ENCODE measurements around the gene SPAG5. TPM values are rescaled to one million over a fixed set of nuclear protein-coding genes. Genes with fewer than 3 reads are reported as not detected.

SPAG5 gene
- total RNA-seq, 2 experiments from 2014 or later: 151 to 197 TPM

DNA sequence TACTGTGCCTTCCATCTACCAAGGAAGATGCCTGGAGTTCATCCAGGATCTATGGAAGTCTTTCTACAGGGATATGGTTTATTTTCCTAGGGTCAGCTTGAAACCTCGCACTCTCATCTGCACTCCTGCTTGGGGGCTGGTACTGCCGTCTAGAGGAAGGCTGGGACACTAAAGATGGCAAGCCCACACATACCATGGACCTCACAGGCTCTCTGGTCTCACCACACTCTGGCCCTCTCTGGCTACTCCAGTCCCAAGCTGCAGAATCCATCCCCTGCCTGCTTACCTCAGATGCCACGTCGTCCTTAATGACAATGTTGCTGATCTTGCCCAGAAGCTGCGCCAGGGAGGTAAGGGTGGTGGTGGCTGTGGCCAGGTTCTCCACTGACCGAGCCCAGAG, 44.3 kb downstream of the SPAG5 start:
- CTCF ChIA-PET: interaction anchor here (1.8 kb wide), 1 partner anchor 16 kb away, joined by 10 read pairs; no protein-coding TSS in a partner anchor
- DNase-seq: no peak
- H3K27me3 Mint-ChIP-seq: no peaks in the 10 kb centered on the region
- no peak for ATAC-seq
- no peaks in the 10 kb centered on the region for H3K9me3 Mint-ChIP-seq (ENCODE audit: low read depth)
- H3K4me3 Mint-ChIP-seq: no peak overlapping the region
- H3K36me3 Mint-ChIP-seq: peaks cover 39% of the 10 kb centered on the region
- no peak overlapping the region for H3K27ac Mint-ChIP-seq
- peaks cover 37% of the 10 kb centered on the region for H3K4me1 Mint-ChIP-seq

DNA sequence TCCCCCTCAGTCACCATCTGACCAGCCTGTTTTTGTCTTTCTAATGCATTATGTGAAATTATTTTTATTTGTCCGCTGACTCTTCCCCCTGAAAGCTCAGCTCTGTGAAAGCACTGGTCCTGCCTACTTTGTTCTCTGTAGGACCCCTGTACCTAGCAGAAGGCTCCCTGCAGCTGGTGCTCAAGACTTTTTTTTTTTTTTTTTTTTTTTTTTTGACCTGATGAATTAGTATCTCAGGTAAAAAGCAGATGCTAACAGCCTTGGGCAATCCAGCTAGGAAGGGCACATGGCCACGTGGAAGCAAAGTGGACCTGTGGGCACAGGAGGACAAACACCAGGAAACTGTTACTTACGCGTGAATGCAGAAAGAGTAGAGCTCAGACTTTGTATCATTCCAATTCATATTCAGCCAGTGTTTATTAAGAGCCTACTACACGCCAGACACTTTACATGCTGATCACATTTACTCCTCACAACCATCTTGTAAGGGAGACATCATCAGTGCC, 45.8 kb downstream of the SPAG5 start:
- Mint-ChIP-seq H3K4me1 (peaks cover 45% of the 10 kb centered on the region), H3K36me3 (peaks cover 33% of the 10 kb centered on the region)
- ATAC-seq: no peak

DNA sequence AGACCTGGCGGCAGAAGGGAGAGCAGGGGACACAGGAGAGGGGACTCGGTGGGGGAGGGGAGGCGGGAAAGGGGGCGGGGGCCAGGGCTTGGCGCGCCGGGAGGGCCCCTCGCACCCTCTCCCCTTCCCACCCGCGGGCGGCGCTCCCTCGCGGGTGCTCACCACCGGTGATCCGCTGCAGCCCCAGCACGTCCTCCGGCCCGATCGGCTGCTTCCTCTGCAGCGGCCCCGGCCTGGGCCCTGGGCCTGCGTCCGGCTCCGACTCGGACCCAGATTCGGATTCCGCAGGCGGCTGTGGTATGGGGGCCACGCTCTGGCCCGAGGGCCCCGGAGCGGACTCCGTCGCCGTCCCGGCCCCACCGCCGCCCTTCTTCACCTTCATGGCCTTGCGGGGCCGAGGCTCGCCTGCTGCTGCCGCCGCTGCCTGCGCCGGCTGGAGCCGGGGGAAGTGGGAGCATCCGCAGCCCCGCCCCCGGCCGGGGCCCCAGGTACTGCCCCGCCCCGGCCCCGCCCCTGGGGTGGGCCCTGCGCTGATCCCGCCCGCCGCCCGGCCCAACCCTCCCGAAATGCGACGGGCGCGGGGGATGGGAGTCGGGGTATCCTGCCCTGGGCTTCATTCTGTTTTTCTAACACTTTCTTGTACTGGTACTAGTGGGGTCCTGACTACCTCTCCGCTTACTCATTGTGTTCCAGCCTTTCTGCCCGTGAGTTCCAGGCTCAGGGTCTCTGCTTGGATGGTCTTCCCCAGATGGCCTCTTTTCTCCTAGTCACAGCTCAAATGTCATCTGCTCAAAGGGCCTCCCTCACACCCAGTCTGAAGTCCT, 46.4 kb downstream of the SPAG5 start, which contains the start of gene UNC119:
Gene UNC119 (minus strand): TSS at position 449 of the 824 bp plus-strand sequence. CDS start 67 bp downstream, at position 382.
- H3K4me1 Mint-ChIP-seq: peaks cover 43% of the 10 kb centered on the region

More for the DNA sequence above, 45.8 kb downstream of the SPAG5 start:
- DNase-seq: no peak
- Mint-ChIP-seq H3K4me3 (peak overlapping the region; percentile 78), H3K9me3 (ENCODE audit: low read depth) (no peaks in the 10 kb centered on the region), H3K27ac (peak overlapping the region; percentile 41), H3K27me3 (no peaks in the 10 kb centered on the region)
- CTCF ChIA-PET: interaction anchor here (0.7 to 1.8 kb wide), 4 partner anchors 17 to 136 kb away, joined by 3 to 10 read pairs (median 5); no protein-coding TSS in a partner anchor

DNA sequence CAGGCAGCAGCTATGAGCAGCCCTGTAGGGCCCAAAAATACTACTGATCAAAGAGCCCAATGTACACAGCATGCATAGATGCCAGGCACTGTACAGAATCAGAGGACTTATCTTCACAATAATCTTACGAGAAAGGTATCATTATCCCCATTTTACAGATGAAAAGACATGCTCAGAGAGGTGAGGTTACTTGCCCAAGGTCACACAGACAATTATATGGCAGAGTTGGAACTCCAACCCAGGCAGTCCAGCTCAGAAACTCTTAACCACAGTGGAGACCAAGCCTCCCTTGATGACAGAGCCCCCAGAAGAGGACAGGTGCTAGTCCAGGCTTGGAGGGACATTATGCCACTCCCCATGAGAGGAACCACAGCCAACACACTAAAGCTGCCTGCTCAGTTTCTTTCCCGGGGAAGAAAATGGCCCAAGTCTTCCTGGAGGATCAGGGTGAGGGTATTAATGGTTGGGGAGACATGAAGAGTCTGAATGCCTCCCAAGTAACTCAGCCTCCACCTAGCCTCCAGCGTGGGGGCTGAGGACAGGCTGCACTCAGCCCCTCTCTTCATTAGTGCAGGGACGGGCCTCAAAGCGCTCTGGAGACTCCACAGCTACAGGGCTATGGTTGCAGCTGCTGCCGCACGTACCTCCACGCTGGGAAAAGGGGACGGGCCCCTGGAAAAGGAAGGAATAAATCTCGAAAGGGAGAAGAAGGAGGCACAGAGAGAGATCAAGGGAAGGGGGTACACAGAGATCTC, 47.2 kb downstream of the SPAG5 start:
- H3K4me3 Mint-ChIP-seq: peak overlapping the region; percentile 78

More for the DNA sequence above, 46.4 kb downstream of the SPAG5 start, which contains the start of gene UNC119:
- peak within 1 kb of the TSS; percentile 78 for H3K4me3 Mint-ChIP-seq
- H3K27ac Mint-ChIP-seq: peak within 1 kb of the TSS; percentile 71
- no peaks in the 10 kb centered on the region for H3K9me3 Mint-ChIP-seq (ENCODE audit: low read depth)
- DNase-seq (peak; percentile 84), ATAC-seq (peak; percentile 88)
- peaks cover 35% of the 10 kb centered on the region for H3K36me3 Mint-ChIP-seq
- no peaks in the 10 kb centered on the region for H3K27me3 Mint-ChIP-seq
- CTCF ChIA-PET: interaction anchor here (1.0 to 2.1 kb wide), 2 partner anchors 19 to 20 kb away, joined by 3 to 11 read pairs; partner anchors contain the start of gene PIGS

DNA sequence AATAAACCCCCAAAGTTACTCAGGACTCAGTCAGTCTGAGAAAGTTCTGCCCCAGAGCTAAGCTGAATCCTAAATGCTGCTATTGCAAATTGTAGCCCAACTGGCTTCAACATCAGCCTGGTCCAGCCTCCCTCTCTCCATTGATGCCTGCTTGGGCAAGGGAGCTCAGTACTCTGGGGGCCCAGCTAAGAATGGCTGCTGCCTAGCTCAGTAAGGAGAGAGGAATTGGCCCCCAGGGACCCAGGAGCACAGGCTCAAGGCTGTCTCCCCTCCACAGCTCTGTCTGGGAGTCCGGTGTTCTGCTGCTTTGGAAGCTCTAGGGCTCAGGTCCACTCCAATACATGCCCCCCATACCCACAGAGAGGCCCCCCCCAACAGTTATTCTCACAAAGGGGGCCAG, 48.0 kb downstream of the SPAG5 start:
- ATAC-seq: no peak
- Mint-ChIP-seq H3K4me1 (peaks cover 43% of the 10 kb centered on the region), H3K27ac (peak overlapping the region; percentile 18), H3K9me3 (ENCODE audit: low read depth) (no peaks in the 10 kb centered on the region), H3K4me3 (peak overlapping the region; percentile 78), H3K27me3 (no peaks in the 10 kb centered on the region), H3K36me3 (peaks cover 22% of the 10 kb centered on the region)
- DNase-seq: no peak
- CTCF ChIA-PET: interaction anchor here (0.7 to 5.1 kb wide), 9 partner anchors 10 to 177 kb away, joined by 3 to 28 read pairs (median 4); partner anchors contain the start of genes ALDOC and PIGS

More for the DNA sequence above, 47.2 kb downstream of the SPAG5 start:
- CTCF ChIA-PET: interaction anchor here (0.8 to 5.1 kb wide), 6 partner anchors 19 to 176 kb away, joined by 3 to 28 read pairs (median 4); partner anchors contain the start of genes ALDOC and PIGS
- no peak for ATAC-seq
- no peaks in the 10 kb centered on the region for H3K9me3 Mint-ChIP-seq (ENCODE audit: low read depth)
- peak overlapping the region; percentile 71 for H3K27ac Mint-ChIP-seq
- no peaks in the 10 kb centered on the region for H3K27me3 Mint-ChIP-seq
- H3K4me1 Mint-ChIP-seq: peaks cover 43% of the 10 kb centered on the region
- no peak for DNase-seq
- peaks cover 29% of the 10 kb centered on the region for H3K36me3 Mint-ChIP-seq

GRCh38 chr17:28549236-28550132, 49.3 kb downstream of the SPAG5 start:
- CTCF ChIA-PET: interaction anchor here (0.9 to 5.1 kb wide), 15 partner anchors 9 to 232 kb away, joined by 3 to 28 read pairs (median 5); partner anchors contain the start of genes ALDOC, PIGS, POLDIP2 and SARM1
- Mint-ChIP-seq H3K27ac (peak overlapping the region; percentile 87), H3K4me3 (no peak overlapping the region), H3K4me1 (peaks cover 43% of the 10 kb centered on the region), H3K27me3 (no peaks in the 10 kb centered on the region), H3K9me3 (ENCODE audit: low read depth) (no peaks in the 10 kb centered on the region), H3K36me3 (peaks cover 14% of the 10 kb centered on the region)
- DNase-seq (peak; percentile 87), ATAC-seq (peak; percentile 70)

- H3K4me1 Mint-ChIP-seq: peaks cover 43% of the 10 kb centered on the region
- ATAC-seq: no peak
- no peaks in the 10 kb centered on the region for H3K9me3 Mint-ChIP-seq (ENCODE audit: low read depth)
- no peak for DNase-seq
- H3K4me3 Mint-ChIP-seq: no peak overlapping the region
- CTCF ChIA-PET: interaction anchor here (0.7 to 5.1 kb wide), 15 partner anchors 12 to 201 kb away, joined by 3 to 28 read pairs (median 3); partner anchors contain the start of genes ALDOC, PIGS, POLDIP2 and SARM1
- H3K27ac Mint-ChIP-seq: peak overlapping the region; percentile 87
- H3K27me3 Mint-ChIP-seq: no peaks in the 10 kb centered on the region
- H3K36me3 Mint-ChIP-seq: peaks cover 6% of the 10 kb centered on the region
These were observed 50.3 kb downstream of the SPAG5 start for GRCh38 chr17:28548417-28549130.

DNA sequence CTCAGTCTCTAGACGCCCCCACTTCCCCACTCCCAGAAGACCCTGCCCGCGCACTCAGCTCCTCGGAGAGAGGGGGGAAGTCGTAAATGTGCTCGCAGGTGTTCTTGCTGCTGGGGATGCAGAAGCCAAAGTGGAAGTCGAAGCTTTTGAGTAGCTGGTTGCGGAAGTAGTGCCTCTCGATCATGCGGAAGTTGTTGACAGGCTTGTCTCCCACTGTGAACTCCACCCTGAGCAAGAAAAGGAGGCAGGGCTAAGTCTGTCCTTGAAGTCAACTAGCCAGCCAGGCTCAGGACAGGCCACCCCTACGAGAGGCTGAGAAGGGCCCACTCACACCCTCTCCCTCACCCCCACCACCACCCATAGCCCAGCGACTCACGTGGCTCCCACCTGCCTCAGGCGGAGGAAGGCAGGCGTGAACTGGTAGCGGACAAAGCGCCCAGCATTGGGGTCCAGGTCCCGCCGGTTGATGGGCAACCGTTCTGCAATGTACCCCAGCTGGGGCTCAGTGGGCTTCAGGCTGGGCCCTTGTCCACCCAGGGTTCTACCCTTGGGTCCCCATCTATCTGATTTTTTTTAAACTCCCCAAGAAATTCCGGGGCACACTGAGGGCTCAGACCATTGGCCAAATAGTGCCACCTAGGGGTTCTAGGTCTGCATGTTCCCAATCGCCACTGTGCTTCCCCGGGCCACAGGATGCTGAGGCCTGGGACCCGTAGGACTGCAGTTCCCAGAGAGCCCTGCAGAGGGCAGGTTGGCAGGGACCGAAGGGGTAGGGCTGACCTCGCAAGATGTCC, 51.0 kb downstream of the SPAG5 start:
- Mint-ChIP-seq H3K36me3 (peaks cover 3% of the 10 kb centered on the region), H3K27me3 (no peaks in the 10 kb centered on the region), H3K4me3 (no peak overlapping the region), H3K27ac (peak overlapping the region; percentile 87), H3K9me3 (ENCODE audit: low read depth) (no peaks in the 10 kb centered on the region), H3K4me1 (peaks cover 41% of the 10 kb centered on the region)
- peak; percentile 81 for DNase-seq
- ATAC-seq: peak; percentile 17
- CTCF ChIA-PET: interaction anchor here (0.6 to 5.1 kb wide), 18 partner anchors 11 to 1248 kb away, joined by 3 to 28 read pairs (median 4); partner anchors contain the start of genes ALDOC and PIGS

DNA sequence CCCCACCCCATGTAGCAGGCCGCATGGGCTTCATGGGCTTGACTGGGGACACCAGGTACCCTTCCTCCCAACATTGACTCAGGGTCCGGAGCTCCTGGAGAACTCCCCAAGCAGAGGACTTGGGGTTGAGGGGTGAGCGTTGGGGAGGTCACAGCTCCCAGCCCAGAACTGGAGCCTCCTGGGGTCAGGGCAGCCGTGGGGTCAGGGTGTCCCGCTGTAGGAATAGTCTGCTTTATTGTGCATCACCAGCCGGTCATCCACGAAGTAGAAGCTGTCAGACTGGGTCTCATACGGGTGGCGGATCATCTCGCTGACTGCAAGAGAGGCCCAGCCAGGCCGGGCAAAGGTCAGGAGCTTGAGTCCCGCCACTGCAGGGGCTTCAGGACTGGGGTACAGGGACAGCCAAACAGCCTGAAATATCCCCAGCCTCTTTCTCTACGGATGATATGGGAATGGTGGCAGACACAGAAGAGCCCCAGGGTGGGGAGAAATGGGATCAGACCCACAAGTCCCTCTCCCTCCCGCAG, 51.7 kb downstream of the SPAG5 start:
- no peaks in the 10 kb centered on the region for H3K9me3 Mint-ChIP-seq (ENCODE audit: low read depth)
- CTCF ChIA-PET: interaction anchor here (0.6 to 5.1 kb wide), 9 partner anchors 11 to 1247 kb away, joined by 3 to 28 read pairs (median 5); partner anchors contain the start of gene ALDOC
- peaks cover 39% of the 10 kb centered on the region for H3K4me1 Mint-ChIP-seq
- H3K36me3 Mint-ChIP-seq: peaks cover 3% of the 10 kb centered on the region
- peak overlapping the region; percentile 64 for H3K27ac Mint-ChIP-seq
- DNase-seq: no peak
- no peak for ATAC-seq
- no peak overlapping the region for H3K4me3 Mint-ChIP-seq
- no peaks in the 10 kb centered on the region for H3K27me3 Mint-ChIP-seq

- Mint-ChIP-seq H3K4me1 (peaks cover 29% of the 10 kb centered on the region), H3K9me3 (ENCODE audit: low read depth) (no peaks in the 10 kb centered on the region), H3K36me3 (peaks cover 3% of the 10 kb centered on the region), H3K27me3 (no peaks in the 10 kb centered on the region), H3K4me3 (no peak overlapping the region), H3K27ac (no peak overlapping the region)
- no peak for DNase-seq
- CTCF ChIA-PET: interaction anchor here (1.8 to 3.9 kb wide), 4 partner anchors 9 to 52 kb away, joined by 4 to 19 read pairs (median 6); no protein-coding TSS in a partner anchor
- ATAC-seq: no peak
These were observed 52.9 kb downstream of the SPAG5 start for GRCh38 chr17:28545787-28546415.

Data from activated CD8-positive, alpha-beta memory T cell treated with anti-CD3 and anti-CD28 coated beads, Interleukin-2, amount 10 ng/mL, durations not matched to agents 7 days and 5 days (primary cell).